Karpas-422 (cell line): ENCODE measurements around the gene IQSEC3. TPM values are rescaled to one million over a fixed set of nuclear protein-coding genes. Genes with fewer than 3 reads are reported as not detected.
"Not testable (repeated sequence)": the region's sequence is repeated elsewhere in the genome, so short reads cannot be mapped to it uniquely, and the experiment has no call there.

ENCODE experiments used
- DNase-seq: peaks from one replicate; pipeline ENCODE4 v3.0.0-alpha.2; 2015
- H2AFZ ChIP-seq: fragments of 200-600 bp; sonication (generic); 2 replicates; pipeline ENCODE4 v1.6.1; 2014; ENCODE audit warnings: antibody characterized with exemption, low read length, mixed read lengths
- H3K27ac ChIP-seq: fragments of 200-600 bp; sonication (generic); 2 replicates; pipeline ENCODE4 v1.5.1; 2014; ENCODE audit warnings: mild to moderate bottlenecking, low read length, moderate library complexity
- H3K27me3 ChIP-seq: fragments of 200-600 bp; sonication (generic); 2 replicates; pipeline ENCODE4 v1.6.1; 2014; ENCODE audit warnings: low read length, mixed read lengths
- H3K36me3 ChIP-seq: fragments of 200-600 bp; sonication (generic); 2 replicates; pipeline ENCODE4 v1.6.1; 2014; ENCODE audit warnings: low read length, mixed read lengths; ENCODE audit not compliant: insufficient read depth
- H3K4me1 ChIP-seq: fragments of 200-600 bp; sonication (generic); 2 replicates; pipeline ENCODE4 v1.6.1; 2014; ENCODE audit warnings: mild to moderate bottlenecking, low read length, mixed read lengths
- H3K4me2 ChIP-seq: fragments of 200-600 bp; sonication (generic); 2 replicates; pipeline ENCODE4 v1.6.1; 2014; ENCODE audit warnings: low read length, low read depth, mild to moderate bottlenecking; ENCODE audit not compliant: poor library complexity, severe bottlenecking
- H3K4me3 ChIP-seq: fragments of 200-600 bp; sonication (generic); 2 replicates; pipeline ENCODE4 v1.5.1; 2014; ENCODE audit warnings: mild to moderate bottlenecking, antibody characterized with exemption, low read length, mixed read lengths
- H3K79me2 ChIP-seq: fragments of 200-600 bp; sonication (generic); 2 replicates; pipeline ENCODE4 v1.6.1; 2014; ENCODE audit warnings: mild to moderate bottlenecking, low read length, mixed read lengths
- H3K9ac ChIP-seq: fragments of 200-600 bp; sonication (generic); 2 replicates; pipeline ENCODE4 v1.6.0; 2014; ENCODE audit warnings: low read length
- H3K9me2 ChIP-seq: fragments of 200-600 bp; sonication (generic), shearing (Covaris generic); replicated peaks from 2 replicates; pipeline ENCODE4 v1.6.0; 2014; ENCODE audit warnings: mild to moderate bottlenecking, low read length, moderate library complexity; ENCODE audit not compliant: insufficient read depth
- H3K9me3 ChIP-seq: fragments of 300-700, 200-600 bp; sonication (generic); 2 replicates; pipeline ENCODE4 v1.6.1; 2014; ENCODE audit warnings: low read length, mixed read lengths
- H4K20me1 ChIP-seq: fragments of 200-600 bp; sonication (generic); 2 replicates; pipeline ENCODE4 v1.6.1; 2014; ENCODE audit warnings: mild to moderate bottlenecking, antibody characterized with exemption, low read length, low read depth; ENCODE audit not compliant: insufficient read depth
- total RNA-seq: library from RNA; depleted of rRNA; stranded (reverse); fragments of >200 nt; shearing (Covaris generic); gene quantifications from 2 replicates; pipeline ENCODE4 v1.2.3, GENCODE V29; 2014; ENCODE audit warnings: low replicate concordance; rRNA removed

Gene IQSEC3
- not detected in 2 replicates for total RNA-seq

GRCh38 chr12:66428-66781 lies at the start of gene IQSEC3:
TSS of gene IQSEC3 (plus strand) at chr12:66767. CDS start at chr12:66883, 116 bp downstream.
- H3K9me3 ChIP-seq, H3K36me3 ChIP-seq, H3K4me1 ChIP-seq, H3K9ac ChIP-seq, DNase-seq, H2AFZ ChIP-seq, H3K27ac ChIP-seq, H4K20me1 ChIP-seq, H3K4me3 ChIP-seq, H3K9me2 ChIP-seq, H3K79me2 ChIP-seq, H3K4me2 ChIP-seq, H3K27me3 ChIP-seq: not testable (repeated sequence)

GRCh38 chr12:17370-18340 lies 48.9 kb upstream of the IQSEC3 start:
- not testable (repeated sequence) for H3K27ac ChIP-seq, H3K27me3 ChIP-seq, H3K79me2 ChIP-seq, DNase-seq, H3K9me2 ChIP-seq, H2AFZ ChIP-seq, H4K20me1 ChIP-seq, H3K4me1 ChIP-seq, H3K4me2 ChIP-seq, H3K36me3 ChIP-seq, H3K9ac ChIP-seq, H3K9me3 ChIP-seq, H3K4me3 ChIP-seq

GRCh38 chr12:18821-19567 lies 47.6 kb upstream of the IQSEC3 start:
- not testable (repeated sequence) for H4K20me1 ChIP-seq, H2AFZ ChIP-seq, H3K4me2 ChIP-seq, H3K9me3 ChIP-seq, DNase-seq, H3K27me3 ChIP-seq, H3K27ac ChIP-seq, H3K4me1 ChIP-seq, H3K9me2 ChIP-seq, H3K9ac ChIP-seq, H3K79me2 ChIP-seq, H3K36me3 ChIP-seq, H3K4me3 ChIP-seq

- H3K36me3 ChIP-seq, H3K9me2 ChIP-seq, H3K27ac ChIP-seq, H3K4me1 ChIP-seq, H3K9me3 ChIP-seq, H3K79me2 ChIP-seq, H3K9ac ChIP-seq, H3K27me3 ChIP-seq, H3K4me3 ChIP-seq, H2AFZ ChIP-seq, H3K4me2 ChIP-seq, H4K20me1 ChIP-seq, DNase-seq: not testable (repeated sequence)
Measured at GRCh38 chr12:19906-20305, 46.7 kb upstream of the IQSEC3 start.

- no peaks in the 10 kb centered on the region for H3K27me3 ChIP-seq
- H3K4me2 ChIP-seq, result no peak overlapping the region
- no peaks in the 10 kb centered on the region for H3K4me1 ChIP-seq
- no peak overlapping the region for H3K4me3 ChIP-seq
- H4K20me1 ChIP-seq, result no peaks in the 10 kb centered on the region
- H3K27ac ChIP-seq, result no peak overlapping the region
- no peak overlapping the region for H3K9ac ChIP-seq
- DNase-seq, result no peak
- no peak overlapping the region for H2AFZ ChIP-seq
- peaks cover 5% of the 10 kb centered on the region; the same call in 1 of the 2 replicates for H3K36me3 ChIP-seq
- H3K9me2 ChIP-seq, result no peaks in the 10 kb centered on the region
- H3K79me2 ChIP-seq, result no peaks in the 10 kb centered on the region
- H3K9me3 ChIP-seq, result no peaks in the 10 kb centered on the region
Measured at GRCh38 chr12:20757-21156, 45.8 kb upstream of the IQSEC3 start.

- H3K27ac ChIP-seq, result no peak overlapping the region
- H3K36me3 ChIP-seq, result peaks cover 5% of the 10 kb centered on the region; the same call in 1 of the 2 replicates
- H3K4me1 ChIP-seq, result no peaks in the 10 kb centered on the region
- DNase-seq, result peak; percentile 35
- H3K4me2 ChIP-seq, result no peak overlapping the region
- no peak overlapping the region for H2AFZ ChIP-seq
- no peaks in the 10 kb centered on the region for H3K79me2 ChIP-seq
- no peaks in the 10 kb centered on the region for H4K20me1 ChIP-seq
- no peaks in the 10 kb centered on the region for H3K9me2 ChIP-seq
- H3K9ac ChIP-seq, result no peak overlapping the region
- H3K27me3 ChIP-seq, result no peaks in the 10 kb centered on the region
- no peaks in the 10 kb centered on the region for H3K9me3 ChIP-seq
- no peak overlapping the region for H3K4me3 ChIP-seq
Measured at GRCh38 chr12:21301-22189, 45.0 kb upstream of the IQSEC3 start.

- Histone ChIP-seq H3K79me2 (no peaks in the 10 kb centered on the region), H3K36me3 (peaks cover 5% of the 10 kb centered on the region; the same call in 1 of the 2 replicates), H3K27ac (no peak overlapping the region), H3K4me2 (no peak overlapping the region), H3K9ac (no peak overlapping the region), H3K4me1 (no peaks in the 10 kb centered on the region), H3K4me3 (no peak overlapping the region), H4K20me1 (no peaks in the 10 kb centered on the region), H2AFZ (no peak overlapping the region), H3K27me3 (no peaks in the 10 kb centered on the region), H3K9me3 (no peaks in the 10 kb centered on the region), H3K9me2 (no peaks in the 10 kb centered on the region)
- peak; percentile 38 for DNase-seq
Measured at GRCh38 chr12:22190-22529, 44.4 kb upstream of the IQSEC3 start.
